Neural cell (in vitro differentiated cells): ENCODE measurements around the gene SELENOO. TPM values are rescaled to one million over a fixed set of nuclear protein-coding genes. Genes with fewer than 3 reads are reported as not detected.

Experiments
- H2AFZ ChIP-seq: fragments of 200-600, 300-800 bp; sonication (generic), shearing (Covaris generic); 2 replicates; pipeline ENCODE4 v1.6.0; 2014; ENCODE audit warnings: low read depth, mild to moderate bottlenecking, antibody characterized with exemption, low read length, moderate library complexity
- H3F3A ChIP-seq: fragments of 200-600 bp; shearing (Covaris generic); 2 replicates; pipeline ENCODE4 v1.6.1; 2016; ENCODE audit warnings: mild to moderate bottlenecking, moderate library complexity, mixed read lengths, antibody characterized with exemption, low read length; ENCODE audit not compliant: insufficient read depth, poor library complexity, severe bottlenecking
- H3K27ac ChIP-seq: fragments of 200-600, 300-800 bp; sonication (generic), shearing (Covaris generic); 2 replicates; pipeline ENCODE4 v1.5.1; 2014; ENCODE audit warnings: mild to moderate bottlenecking, low read length, moderate library complexity
- H3K27me3 ChIP-seq: fragments of 300-800, 200-600 bp; sonication (generic), shearing (Covaris generic); 2 replicates; pipeline ENCODE4 v1.6.0; 2014; ENCODE audit warnings: mild to moderate bottlenecking, low read depth, low read length, moderate library complexity; ENCODE audit not compliant: insufficient read depth
- H3K36me3 ChIP-seq: fragments of 300-800, 200-600 bp; sonication (generic), shearing (Covaris generic); 2 replicates; pipeline ENCODE4 v1.5.1; 2014; ENCODE audit warnings: mild to moderate bottlenecking, antibody characterized with exemption, low read length, moderate library complexity; ENCODE audit not compliant: insufficient read depth
- H3K4me2 ChIP-seq: fragments of 300-800, 200-600 bp; sonication (generic), shearing (Covaris generic); 2 replicates; pipeline ENCODE4 v1.6.0; 2014; ENCODE audit warnings: mild to moderate bottlenecking, low read length
- H3K4me3 ChIP-seq: fragments of 300-800, 200-600 bp; sonication (generic), shearing (Covaris generic); 2 replicates; pipeline ENCODE4 v1.5.1; 2014; ENCODE audit warnings: mild to moderate bottlenecking, low read length, moderate library complexity
- H3K79me2 ChIP-seq: fragments of 200-600 bp; shearing (Covaris generic); replicated peaks from 2 replicates; pipeline ENCODE4 v1.6.0; 2014; ENCODE audit warnings: mild to moderate bottlenecking, low read length, moderate library complexity; ENCODE audit not compliant: insufficient read depth
- H3K9ac ChIP-seq: fragments of 300-800, 200-600 bp; sonication (generic), shearing (Covaris generic); 2 replicates; pipeline ENCODE4 v1.6.1; 2016; ENCODE audit warnings: mild to moderate bottlenecking, low read length, mixed read lengths
- H3K9me2 ChIP-seq: fragments of 200-600 bp; shearing (Covaris generic); 2 replicates; pipeline ENCODE4 v1.6.1; 2016; ENCODE audit warnings: mild to moderate bottlenecking, low read length, mixed read lengths; ENCODE audit not compliant: insufficient read depth
- H3K9me3 ChIP-seq: fragments of 200-600, 300-800 bp; sonication (generic), shearing (Covaris generic); 2 replicates; pipeline ENCODE4 v1.6.1; 2016; ENCODE audit warnings: mild to moderate bottlenecking, mixed run types, low read length, moderate library complexity, mixed read lengths
- H4K20me1 ChIP-seq: fragments of 200-600 bp; shearing (Covaris generic); 2 replicates; pipeline ENCODE4 v1.6.1; 2016; ENCODE audit warnings: mild to moderate bottlenecking, mixed run types; ENCODE audit not compliant: insufficient read depth
- EP300 ChIP-seq: fragments of 450-650 bp; conservative IDR thresholded peaks from 2 replicates; pipeline ENCODE4 v1.6.1; 2014; ENCODE audit warnings: antibody characterized with exemption, mild to moderate bottlenecking, moderate library complexity; ENCODE audit not compliant: poor library complexity, severe bottlenecking
- EZH2 ChIP-seq: fragments of 200-600, 300-800 bp; shearing (Covaris generic), sonication (generic); IDR thresholded peaks from 2 replicates; pipeline ENCODE4 v1.6.1; 2014; ENCODE audit warnings: antibody characterized with exemption, low read length, borderline replicate concordance, mild to moderate bottlenecking; ENCODE audit not compliant: insufficient read depth, poor library complexity, severe bottlenecking
- MXI1 ChIP-seq: fragments of 450-650 bp; conservative IDR thresholded peaks from 2 replicates; pipeline ENCODE4 v1.6.1; 2014; ENCODE audit warnings: antibody characterized with exemption, mild to moderate bottlenecking; ENCODE audit not compliant: poor library complexity, severe bottlenecking
- POLR2AphosphoS5 ChIP-seq: IDR thresholded peaks from 2 replicates; pipeline ENCODE4 v1.6.1; 2012
- RAD21 ChIP-seq: fragments of 450-650 bp; conservative IDR thresholded peaks from 2 replicates; pipeline ENCODE4 v1.6.1; 2014; ENCODE audit warnings: antibody characterized with exemption, mild to moderate bottlenecking, moderate library complexity
- REST ChIP-seq: IDR thresholded peaks from 2 replicates; pipeline ENCODE4 v1.6.1; 2012; ENCODE audit warnings: borderline replicate concordance
- SMC3 ChIP-seq: fragments of 450-650 bp; conservative IDR thresholded peaks from 2 replicates; pipeline ENCODE4 v1.6.1; 2014; ENCODE audit warnings: antibody characterized with exemption, mild to moderate bottlenecking, moderate library complexity; ENCODE audit not compliant: poor library complexity
- TAF1 ChIP-seq: IDR thresholded peaks from 2 replicates; pipeline ENCODE4 v1.6.1; 2012; ENCODE audit warnings: low read depth
- polyA plus RNA-seq: library from polyadenylated mRNA; depleted of rRNA; stranded (reverse); fragments of >200 nt; gene quantifications from 2 replicates; pipeline ENCODE4 v1.2.3, GENCODE V29; 2014
- TF ChIP-seq, protein P1 (sequence below): fragments of 450-650 bp; IDR thresholded peaks from 2 replicates; pipeline ENCODE4 v1.5.1; 2014; ENCODE audit warnings: antibody characterized with exemption, mild to moderate bottlenecking, moderate library complexity; ENCODE audit not compliant: poor library complexity, severe bottlenecking

Gene SELENOO
- polyA plus RNA-seq, 1 donor from 2014 or later, result 42.0 TPM

DNA sequence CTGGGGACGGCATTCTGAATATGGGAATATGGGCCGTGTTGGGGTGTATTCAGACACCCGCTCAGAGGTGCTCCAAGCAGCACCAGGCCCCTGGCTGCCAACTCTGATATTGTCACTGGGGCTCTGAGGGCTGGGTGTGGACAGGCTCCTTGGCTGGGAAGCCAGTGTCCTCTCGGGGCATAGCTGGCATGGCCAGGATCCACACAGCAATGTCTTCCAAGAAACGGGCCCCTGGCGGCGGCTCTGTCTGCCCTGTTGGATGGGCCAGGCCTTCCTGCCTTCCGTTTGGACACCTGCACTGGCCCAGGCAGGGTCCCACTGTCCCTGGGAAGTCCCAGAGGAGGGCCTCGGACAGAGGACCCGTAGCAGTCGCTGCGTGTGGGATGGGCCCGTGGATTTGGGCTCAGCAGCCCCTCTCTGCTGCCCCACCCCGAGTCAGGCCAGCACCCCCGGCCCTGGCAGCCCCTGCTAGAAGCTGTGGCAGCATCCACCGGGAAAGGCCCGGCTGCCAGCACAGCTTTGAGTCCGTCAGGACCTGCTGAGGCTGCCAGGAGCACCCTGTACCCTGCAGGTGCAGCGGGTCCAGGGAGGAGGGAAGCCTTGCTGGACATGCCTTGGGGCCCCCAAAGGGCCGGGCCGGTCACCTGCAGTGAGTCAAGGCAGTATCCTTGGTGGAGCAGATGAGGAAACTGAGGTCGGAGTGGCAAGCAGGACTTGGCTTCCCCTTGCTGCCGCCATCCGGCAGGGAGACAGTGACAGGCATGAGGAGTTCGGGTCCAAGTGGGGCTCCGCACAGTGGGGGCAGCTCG is 26.2 kb upstream of the SELENOO start:
- Histone ChIP-seq H3K9me3 (no peaks in the 10 kb centered on the region), H3K27ac (no peak overlapping the region), H3K4me3 (no peak overlapping the region), H3K9ac (no peak overlapping the region), H2AFZ (no peak overlapping the region), H3K4me2 (no peak overlapping the region), H3F3A (no peaks in the 10 kb centered on the region), H4K20me1 (no peaks in the 10 kb centered on the region), H3K27me3 (no peaks in the 10 kb centered on the region), H3K9me2 (no peaks in the 10 kb centered on the region), H3K36me3 (no peaks in the 10 kb centered on the region), H3K79me2 (no peaks in the 10 kb centered on the region)
- no peak for TF ChIP-seq POLR2AphosphoS5
- no peak for TF ChIP-seq EP300
- no peak for TF ChIP-seq MXI1
- TF ChIP-seq, protein P1, sequence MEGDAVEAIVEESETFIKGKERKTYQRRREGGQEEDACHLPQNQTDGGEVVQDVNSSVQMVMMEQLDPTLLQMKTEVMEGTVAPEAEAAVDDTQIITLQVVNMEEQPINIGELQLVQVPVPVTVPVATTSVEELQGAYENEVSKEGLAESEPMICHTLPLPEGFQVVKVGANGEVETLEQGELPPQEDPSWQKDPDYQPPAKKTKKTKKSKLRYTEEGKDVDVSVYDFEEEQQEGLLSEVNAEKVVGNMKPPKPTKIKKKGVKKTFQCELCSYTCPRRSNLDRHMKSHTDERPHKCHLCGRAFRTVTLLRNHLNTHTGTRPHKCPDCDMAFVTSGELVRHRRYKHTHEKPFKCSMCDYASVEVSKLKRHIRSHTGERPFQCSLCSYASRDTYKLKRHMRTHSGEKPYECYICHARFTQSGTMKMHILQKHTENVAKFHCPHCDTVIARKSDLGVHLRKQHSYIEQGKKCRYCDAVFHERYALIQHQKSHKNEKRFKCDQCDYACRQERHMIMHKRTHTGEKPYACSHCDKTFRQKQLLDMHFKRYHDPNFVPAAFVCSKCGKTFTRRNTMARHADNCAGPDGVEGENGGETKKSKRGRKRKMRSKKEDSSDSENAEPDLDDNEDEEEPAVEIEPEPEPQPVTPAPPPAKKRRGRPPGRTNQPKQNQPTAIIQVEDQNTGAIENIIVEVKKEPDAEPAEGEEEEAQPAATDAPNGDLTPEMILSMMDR, result no peak
- no peak for TF ChIP-seq RAD21
- no peak for TF ChIP-seq SMC3
- TF ChIP-seq REST, result no peak
- TF ChIP-seq EZH2, result no peak
- TF ChIP-seq TAF1, result no peak

DNA sequence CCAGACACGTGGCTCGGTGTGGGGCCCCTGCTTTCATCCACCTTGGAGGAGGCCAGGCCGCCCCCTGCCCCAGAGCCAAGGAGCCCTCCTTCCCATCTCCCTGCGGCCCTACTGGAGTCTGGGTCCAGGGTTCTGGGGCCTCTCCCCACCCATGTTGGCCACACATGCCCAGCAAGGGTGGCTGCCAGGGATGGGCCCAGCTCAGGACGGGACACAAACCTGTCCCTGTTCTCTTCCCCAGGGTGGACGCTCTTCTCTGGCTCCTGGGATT is 25.7 kb upstream of the SELENOO start:
- Histone ChIP-seq H3K9ac (no peak overlapping the region), H3K27me3 (no peaks in the 10 kb centered on the region), H3K9me2 (no peaks in the 10 kb centered on the region), H3K79me2 (no peaks in the 10 kb centered on the region), H3K4me2 (no peak overlapping the region), H3K27ac (no peak overlapping the region), H3F3A (no peaks in the 10 kb centered on the region), H2AFZ (no peak overlapping the region), H4K20me1 (no peaks in the 10 kb centered on the region), H3K36me3 (no peaks in the 10 kb centered on the region), H3K9me3 (no peaks in the 10 kb centered on the region), H3K4me3 (no peak overlapping the region)
- TF ChIP-seq EZH2, result no peak
- no peak for TF ChIP-seq MXI1
- TF ChIP-seq TAF1, result no peak
- no peak for TF ChIP-seq SMC3
- no peak for TF ChIP-seq POLR2AphosphoS5
- no peak for TF ChIP-seq REST
- no peak for TF ChIP-seq EP300
- no peak for TF ChIP-seq RAD21
- TF ChIP-seq, protein P1, result no peak
